Dermis blood vessel endothelial cell (primary cell): ENCODE results near the gene CORO2B. TPM values are rescaled to one million over a fixed set of nuclear protein-coding genes. Genes with fewer than 3 reads are reported as not detected.
"Not testable (repeated sequence)": the region's sequence is repeated elsewhere in the genome, so short reads cannot be mapped to it uniquely, and the experiment has no call there.

Experiments used
- DNase-seq: peaks from one replicate; pipeline ENCODE4 v3.0.0; 2010
- total RNA-seq: library from RNA; depleted of rRNA; stranded (reverse); fragments of >200 nt; gene quantifications from 2 replicates; pipeline ENCODE4 v1.2.3, GENCODE V29; 2014

The CORO2B gene
- total RNA-seq, 1 donor from 2014 or later = 1.0 TPM

- no peak for DNase-seq
Observed at GRCh38 chr15:68735610-68736009, 156.8 kb downstream of the CORO2B start.

GRCh38 chr15:68739390-68740080 lies 160.7 kb downstream of the CORO2B start:
- DNase-seq = peak; percentile 61

GRCh38 chr15:68743256-68743655 lies 164.5 kb downstream of the CORO2B start:
- no peak for DNase-seq

- no peak for DNase-seq
Observed at GRCh38 chr15:68749365-68749764, 170.6 kb downstream of the CORO2B start.

- no peak for DNase-seq
Observed at GRCh38 chr15:68749793-68750192, 171.0 kb downstream of the CORO2B start.

- no peak for DNase-seq
Observed at GRCh38 chr15:68751622-68752021, 172.8 kb downstream of the CORO2B start.

- no peak for DNase-seq
Observed at GRCh38 chr15:68755731-68756130, 176.9 kb downstream of the CORO2B start.

GRCh38 chr15:68759982-68760579 lies 181.3 kb downstream of the CORO2B start:
- not testable (repeated sequence) for DNase-seq

- no peak for DNase-seq
Observed at GRCh38 chr15:68763063-68763462, 184.3 kb downstream of the CORO2B start.

GRCh38 chr15:68764090-68764489 lies 185.3 kb downstream of the CORO2B start:
- DNase-seq = peak; percentile 60

- DNase-seq = peak; percentile 73
Observed at GRCh38 chr15:68765602-68766368, 187.0 kb downstream of the CORO2B start.

GRCh38 chr15:68767833-68768232 lies 189.0 kb downstream of the CORO2B start:
- DNase-seq = no peak

GRCh38 chr15:68768321-68768720 lies 189.5 kb downstream of the CORO2B start:
- DNase-seq = peak; percentile 48

GRCh38 chr15:68769702-68770101 lies 190.9 kb downstream of the CORO2B start:
- no peak for DNase-seq

GRCh38 chr15:68770216-68770615 lies 191.4 kb downstream of the CORO2B start:
- no peak for DNase-seq

GRCh38 chr15:68773036-68773435 lies 194.2 kb downstream of the CORO2B start:
- DNase-seq = no peak

- DNase-seq = no peak
Observed at GRCh38 chr15:68774120-68774519, 195.3 kb downstream of the CORO2B start.

- DNase-seq = no peak
Observed at GRCh38 chr15:68774521-68775235, 195.9 kb downstream of the CORO2B start.

- no peak for DNase-seq
Observed at GRCh38 chr15:68775236-68775577, 196.4 kb downstream of the CORO2B start.

- no peak for DNase-seq
Observed at GRCh38 chr15:68775671-68776476, 197.1 kb downstream of the CORO2B start.

- DNase-seq = no peak
Observed at GRCh38 chr15:68776477-68777270, 197.9 kb downstream of the CORO2B start.
